NT2/D1 (cell line): Measurements from ENCODE around the gene PRODH2.

Experiments used
- DNase-seq: peaks from one replicate; pipeline ENCODE4 v3.0.0-alpha.2; 2011; ENCODE audit warnings: low read depth, low spot score
- H3K27me3 ChIP-seq: 2 replicates; pipeline ENCODE4 v1.6.0; 2011; ENCODE audit warnings: mild to moderate bottlenecking; ENCODE audit not compliant: insufficient read length, insufficient read depth
- H3K36me3 ChIP-seq: 2 replicates; pipeline ENCODE4 v1.6.1; 2011; ENCODE audit warnings: mild to moderate bottlenecking, low read length, mixed read lengths; ENCODE audit not compliant: insufficient read depth, insufficient read length
- H3K4me1 ChIP-seq: 2 replicates; pipeline ENCODE4 v1.5.1; 2011; ENCODE audit not compliant: insufficient read depth, insufficient read length
- H3K4me3 ChIP-seq: 2 replicates; pipeline ENCODE4 v1.5.1; 2011; ENCODE audit warnings: low read depth; ENCODE audit not compliant: insufficient read length
- H3K9ac ChIP-seq: 2 replicates; pipeline ENCODE4 v1.6.0; 2011; ENCODE audit warnings: low read depth; ENCODE audit not compliant: insufficient read length
- H3K9me3 ChIP-seq: 2 replicates; pipeline ENCODE4 v1.5.1; 2011; ENCODE audit warnings: mild to moderate bottlenecking, low read length; ENCODE audit not compliant: insufficient read depth
- SUZ12 ChIP-seq: IDR thresholded peaks from 2 replicates; pipeline ENCODE4 v1.6.1; 2011; ENCODE audit not compliant: insufficient read length, insufficient read depth; ENCODE audit errors: extremely low read depth
- YY1 ChIP-seq: IDR thresholded peaks from 2 replicates; pipeline ENCODE4 v1.6.1; 2011; ENCODE audit not compliant: insufficient read length, insufficient read depth
- ZNF274 ChIP-seq: IDR thresholded peaks from 2 replicates; pipeline ENCODE4 v1.6.1; 2011; ENCODE audit warnings: mild to moderate bottlenecking, low read depth, low read length

PRODH2 gene

DNA sequence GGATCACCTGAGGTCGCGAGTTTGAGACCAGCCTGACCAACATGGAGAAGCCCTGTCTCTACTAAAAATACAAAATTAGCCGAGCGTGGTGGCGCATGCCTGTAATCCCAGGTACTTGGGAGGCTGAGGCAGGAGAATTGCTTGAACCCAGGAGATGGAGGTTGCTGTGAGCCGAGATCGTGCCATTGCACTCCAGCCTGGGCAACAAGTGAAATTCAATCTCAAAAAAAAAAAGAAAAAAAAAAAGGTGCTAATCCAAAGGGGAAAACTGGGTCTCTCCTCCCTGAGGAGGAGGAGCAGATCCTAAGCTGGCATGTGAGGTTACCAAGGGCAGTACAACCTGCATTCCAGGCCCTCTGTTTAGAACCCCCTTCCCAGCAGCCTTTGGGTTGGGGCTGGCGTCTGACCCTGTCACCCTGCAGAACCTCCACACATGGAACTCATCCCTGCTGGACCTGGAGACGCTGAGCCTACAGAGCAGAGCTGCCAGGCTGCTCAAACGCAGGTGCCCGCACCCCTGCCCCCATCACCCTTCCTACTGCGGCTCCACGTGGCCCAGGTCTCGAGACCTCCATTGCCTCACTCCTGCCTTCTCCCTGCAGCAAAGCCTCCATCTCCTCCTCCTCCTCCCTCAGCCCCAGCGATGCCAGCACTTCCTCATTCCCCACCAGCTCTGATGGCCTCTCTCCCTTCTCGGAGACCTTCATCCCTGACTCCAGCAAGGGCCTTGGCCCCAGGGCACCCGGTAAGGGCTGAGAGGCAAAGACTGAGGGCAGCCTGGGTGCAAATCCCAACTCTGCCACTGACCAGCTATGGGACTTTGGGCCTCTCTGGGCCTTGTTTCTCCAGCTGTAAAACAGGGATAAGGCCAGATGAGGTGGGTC, 48.0 kb downstream of the PRODH2 start:
- Histone ChIP-seq H3K4me3 (no peak overlapping the region), H3K9ac (no peak overlapping the region), H3K4me1 (peaks cover 8% of the 10 kb centered on the region), H3K9me3 (no peaks in the 10 kb centered on the region), H3K27me3 (no peaks in the 10 kb centered on the region), H3K36me3 (peaks cover 54% of the 10 kb centered on the region)
- TF ChIP-seq YY1 (no peak), ZNF274 (no peak), SUZ12 (no peak)
- DNase-seq = no peak

- peaks cover 50% of the 10 kb centered on the region for H3K36me3 ChIP-seq
- no peak for DNase-seq
- H3K9ac ChIP-seq = no peak overlapping the region
Observed at GRCh38 chr19:35760711-35761349, 51.8 kb downstream of the PRODH2 start.

DNA sequence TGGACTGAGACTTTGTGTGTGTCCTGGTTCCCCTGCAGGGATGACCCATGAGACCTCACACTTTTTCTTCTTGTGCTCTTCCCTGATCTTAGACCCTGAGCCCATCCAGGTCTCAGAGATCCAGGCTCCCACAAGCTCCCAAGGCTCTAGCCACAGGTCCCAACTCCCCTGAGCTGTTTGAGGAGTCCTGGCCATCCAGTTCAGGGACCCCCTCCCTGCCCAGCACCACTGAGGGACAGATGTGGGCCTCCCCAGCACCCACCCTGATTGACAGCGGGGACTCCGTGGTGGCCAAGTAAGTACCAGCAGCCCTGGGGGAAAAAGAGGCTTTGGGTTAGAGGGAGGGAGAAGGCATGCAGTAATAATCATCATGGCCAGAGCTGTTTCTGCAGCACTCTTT, 52.9 kb downstream of the PRODH2 start:
- Histone ChIP-seq H3K9ac (no peak overlapping the region), H3K27me3 (no peaks in the 10 kb centered on the region), H3K9me3 (no peaks in the 10 kb centered on the region), H3K36me3 (peaks cover 46% of the 10 kb centered on the region), H3K4me3 (no peak overlapping the region), H3K4me1 (peaks cover 4% of the 10 kb centered on the region)
- TF ChIP-seq ZNF274 (no peak), SUZ12 (no peak), YY1 (no peak)
- DNase-seq = no peak

More at GRCh38 chr19:35760711-35761349, 51.8 kb downstream of the PRODH2 start:
- no peak for TF ChIP-seq YY1
- no peak for TF ChIP-seq SUZ12
- no peak for TF ChIP-seq ZNF274
- H3K4me3 ChIP-seq = no peak overlapping the region
- H3K27me3 ChIP-seq = no peaks in the 10 kb centered on the region
- peaks cover 4% of the 10 kb centered on the region for H3K4me1 ChIP-seq
- H3K9me3 ChIP-seq = no peaks in the 10 kb centered on the region

- Histone ChIP-seq H3K9me3 (no peaks in the 10 kb centered on the region), H3K4me1 (peaks cover 4% of the 10 kb centered on the region), H3K36me3 (peaks cover 53% of the 10 kb centered on the region), H3K27me3 (no peaks in the 10 kb centered on the region), H3K4me3 (peak within 1 kb of the TSS; percentile 97), H3K9ac (peak within 1 kb of the TSS; percentile 98)
- DNase-seq = peak; percentile 95
- no peak for TF ChIP-seq SUZ12
- no peak for TF ChIP-seq ZNF274
- TF ChIP-seq YY1 = no peak
Observed at GRCh38 chr19:35757749-35758608, 54.7 kb downstream of the PRODH2 start, which contains the start of gene PROSER3. Gene PROSER3, plus strand, starts transcription at chr19:35758176. Its CDS starts 40 bp downstream, at chr19:35758216.

- no peak for DNase-seq
- Histone ChIP-seq H3K4me3 (peak overlapping the region; percentile 97), H3K9ac (peak overlapping the region; percentile 85), H3K4me1 (peaks cover 4% of the 10 kb centered on the region), H3K9me3 (no peaks in the 10 kb centered on the region), H3K36me3 (peaks cover 55% of the 10 kb centered on the region), H3K27me3 (no peaks in the 10 kb centered on the region)
- TF ChIP-seq YY1 (no peak), ZNF274 (no peak), SUZ12 (no peak)
Observed at GRCh38 chr19:35757231-35757748, 55.4 kb downstream of the PRODH2 start.

- peak within 1 kb of the TSS; percentile 85 for H3K9ac ChIP-seq
- H3K27me3 ChIP-seq = no peaks in the 10 kb centered on the region
- no peaks in the 10 kb centered on the region for H3K9me3 ChIP-seq
- peaks cover 4% of the 10 kb centered on the region for H3K4me1 ChIP-seq
- TF ChIP-seq YY1 (no peak), SUZ12 (no peak), ZNF274 (no peak)
- DNase-seq = no peak
- peaks cover 53% of the 10 kb centered on the region for H3K36me3 ChIP-seq
- H3K4me3 ChIP-seq = peak within 1 kb of the TSS; percentile 97
Observed at GRCh38 chr19:35756377-35757230, 56.0 kb downstream of the PRODH2 start, which contains the start of gene HSPB6. Gene HSPB6, minus strand, starts transcription at chr19:35757029. Its CDS starts 21 bp downstream, at chr19:35757008.
